COR-L47 (cell line): ENCODE data around the gene ZRANB1.
"Not testable (repeated sequence)": the region's sequence is repeated elsewhere in the genome, so short reads cannot be mapped to it uniquely, and the experiment has no call there.

Experiments
- DNase-seq: peaks from one replicate; lab custom pipeline; 2025; lab: John Stamatoyannopoulos, UW

ZRANB1 gene

DNA sequence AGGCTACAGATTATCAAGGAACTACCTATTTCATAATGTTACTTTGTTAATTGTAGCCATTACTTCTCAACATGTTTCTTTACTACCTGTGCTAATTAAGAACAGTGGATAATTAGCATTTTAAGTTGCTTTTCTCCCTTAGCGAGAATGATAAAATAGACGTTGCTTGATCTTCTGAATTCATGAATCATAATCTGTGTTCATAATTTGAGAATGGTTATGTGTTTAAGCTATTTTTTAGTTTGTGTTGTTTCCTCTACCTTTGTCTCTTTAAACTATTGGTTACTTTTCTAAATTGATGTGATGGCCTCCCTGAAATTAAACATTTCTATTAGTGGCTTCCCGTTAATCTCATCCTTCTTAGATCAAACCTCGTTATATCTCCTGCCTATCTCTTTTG, at the start of gene ZRANB1:
ZRANB1 (plus strand) TSS at position 301 of the 400 bp plus-strand sequence. CDS start 371 bp downstream, outside the sequence.
- DNase-seq, result no peak

DNA sequence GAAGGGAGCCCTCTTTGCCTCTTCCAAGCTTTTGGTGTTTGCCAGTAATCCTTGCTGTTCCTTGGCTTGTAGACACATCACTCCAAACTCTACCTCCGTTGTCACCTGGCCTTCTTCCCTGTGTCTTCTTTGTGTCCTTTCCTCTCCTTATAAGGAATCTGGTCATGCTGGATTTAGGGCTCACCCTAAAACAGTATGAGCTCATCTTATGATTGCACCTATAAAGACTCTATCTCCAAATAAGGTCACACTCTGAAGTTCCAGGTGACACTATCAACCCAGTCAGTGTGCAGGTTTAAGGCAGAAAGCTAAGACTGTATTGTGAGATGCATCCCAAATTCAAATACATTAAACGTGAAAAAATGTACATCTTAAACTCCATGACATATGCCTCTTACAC, 49.0 kb upstream of the ZRANB1 start:
- no peak for DNase-seq

DNA sequence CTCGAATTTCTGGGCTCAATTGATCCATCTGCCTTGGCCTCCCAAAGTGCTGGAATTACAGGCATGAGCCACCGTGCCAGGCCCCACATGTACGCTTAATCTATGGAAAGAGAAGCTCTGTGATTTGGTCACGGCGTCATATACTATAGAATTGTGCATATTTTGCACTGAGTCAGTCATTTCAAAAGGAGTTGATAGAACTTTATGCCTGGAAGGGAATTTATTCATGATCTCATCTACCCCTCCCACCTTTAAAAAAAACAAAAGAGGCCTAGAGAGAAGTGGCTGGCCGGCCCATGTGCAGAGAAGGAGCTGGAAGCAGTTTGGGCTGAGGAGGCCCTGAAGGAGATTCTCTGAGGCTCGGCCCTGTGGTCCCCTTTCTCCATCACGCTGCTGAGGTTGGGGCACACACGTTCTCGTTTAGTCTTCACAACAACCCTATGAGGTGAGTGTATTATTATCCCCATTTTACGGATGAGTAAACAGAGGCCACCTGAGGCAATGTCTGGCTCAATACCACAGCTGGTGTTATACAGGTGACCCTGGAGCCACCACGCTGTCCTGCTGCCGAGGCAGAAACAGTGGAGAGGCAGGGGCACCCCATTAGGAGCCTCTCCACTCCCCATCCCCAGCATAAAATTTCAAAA, 47.2 kb upstream of the ZRANB1 start:
- no peak for DNase-seq

DNA sequence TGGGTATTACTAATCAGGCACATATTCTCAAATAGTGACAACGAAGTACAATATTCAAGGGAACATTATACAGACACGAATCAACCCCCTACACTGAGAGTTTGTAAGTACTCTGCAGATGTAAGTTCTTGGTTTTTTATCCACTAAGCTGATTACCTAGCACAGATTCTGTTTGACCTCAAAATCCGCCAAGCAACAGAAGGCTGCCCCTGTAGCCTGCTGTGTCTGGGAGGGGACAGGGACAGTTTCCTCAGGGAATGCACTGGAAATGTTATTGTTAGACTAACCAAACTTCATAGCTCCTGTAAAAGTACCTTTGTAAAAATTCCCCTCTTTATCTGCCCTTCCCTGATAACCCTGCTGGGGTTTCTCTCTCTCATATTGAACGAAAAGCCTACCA, 45.2 kb upstream of the ZRANB1 start:
- DNase-seq, result no peak

DNA sequence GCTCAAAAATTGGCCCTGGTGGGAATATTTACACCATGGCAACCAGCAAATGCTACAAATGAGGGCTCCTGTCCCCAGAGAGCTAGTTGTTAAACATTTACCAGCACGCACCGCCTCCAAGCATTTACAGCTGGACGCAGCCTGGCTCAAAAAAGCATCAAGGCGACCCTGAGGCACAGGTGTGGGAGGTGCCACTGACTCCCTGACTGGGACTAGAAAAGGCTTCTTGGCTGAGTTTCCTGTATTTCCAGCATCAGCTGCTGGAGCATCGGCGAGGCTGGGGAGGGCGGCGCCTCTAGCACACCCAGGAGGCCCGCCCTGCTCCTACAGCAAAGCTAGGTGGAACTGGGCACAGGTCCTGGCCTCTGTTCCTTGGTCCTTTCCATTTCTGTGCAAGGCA, 43.5 kb upstream of the ZRANB1 start:
- DNase-seq, result no peak

DNA sequence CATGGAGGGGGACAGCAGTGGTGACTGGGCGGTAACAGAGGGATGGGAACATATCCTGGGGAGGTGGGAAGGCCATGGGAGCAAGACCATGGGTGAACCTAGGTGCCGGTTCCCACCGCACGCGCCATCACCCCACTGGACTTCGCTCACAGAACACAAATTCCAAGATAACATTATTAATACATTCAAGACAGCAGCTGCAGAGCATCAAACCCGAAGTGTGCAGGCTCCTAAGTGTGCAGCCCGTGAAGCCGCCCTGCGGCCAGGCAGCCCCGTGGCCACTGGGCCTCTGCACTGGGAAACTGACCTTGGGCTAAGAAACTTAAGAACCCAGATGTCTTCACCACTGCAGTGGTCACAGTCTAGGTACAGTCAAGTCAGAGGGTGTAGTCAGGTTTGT, 42.8 kb upstream of the ZRANB1 start:
- DNase-seq, result no peak

DNA sequence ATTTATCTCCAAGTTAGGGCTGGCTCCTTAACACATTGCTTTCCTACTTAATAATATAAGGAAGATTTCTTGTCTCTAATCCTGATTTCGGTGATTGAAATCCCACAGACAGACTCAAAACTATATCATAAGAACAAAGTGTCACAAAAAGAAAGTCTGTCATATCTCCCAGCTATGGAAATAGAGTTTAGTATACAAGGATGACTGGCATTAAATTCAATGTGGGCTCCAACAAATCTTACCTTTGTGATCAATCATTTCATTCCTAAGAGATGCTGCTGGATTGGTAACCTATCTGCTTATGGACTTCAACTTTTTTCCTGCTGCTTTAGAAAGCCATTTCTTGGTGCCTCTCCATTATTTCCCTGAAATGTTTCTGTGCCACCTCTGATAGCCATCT, 39.5 kb upstream of the ZRANB1 start:
- no peak for DNase-seq

DNA sequence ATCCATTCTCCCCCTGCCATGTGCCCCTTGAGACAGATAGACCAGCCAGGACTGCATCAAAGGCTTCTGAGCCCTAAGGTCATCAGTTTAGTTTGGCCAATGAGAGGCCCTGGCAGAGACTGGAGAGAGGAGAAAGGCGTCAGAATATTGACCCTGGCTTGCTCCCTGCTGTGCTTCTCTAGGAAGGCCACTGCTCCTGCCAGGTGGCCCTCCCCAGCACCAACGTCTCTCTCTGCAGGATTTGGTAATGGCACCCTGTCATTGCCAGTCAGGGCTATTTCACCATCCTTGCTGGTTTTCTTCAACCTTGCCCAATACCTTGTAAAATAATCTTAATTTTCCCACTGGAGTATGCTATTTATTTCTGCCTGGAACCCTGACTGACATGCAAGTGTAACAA, 38.8 kb upstream of the ZRANB1 start:
- no peak for DNase-seq

DNA sequence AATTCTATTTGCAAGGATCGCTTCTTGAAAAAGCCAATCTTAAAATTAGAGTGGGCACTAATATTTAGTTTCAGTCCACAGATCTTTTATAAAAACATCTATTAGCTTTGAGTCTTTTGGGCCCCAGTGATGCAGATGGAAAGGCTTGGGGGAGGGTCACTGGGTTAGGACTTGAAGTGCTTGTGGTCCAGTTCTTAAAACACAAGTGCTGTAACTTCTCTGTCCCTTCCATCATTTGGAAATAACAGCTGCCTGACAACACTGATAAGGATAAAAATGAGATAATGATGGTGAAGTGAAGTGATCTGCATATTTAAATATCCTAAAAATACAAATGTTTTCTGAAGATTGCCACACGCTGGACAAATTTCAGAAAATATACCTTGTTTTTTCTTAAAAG, 37.1 kb upstream of the ZRANB1 start:
- DNase-seq, result no peak

DNA sequence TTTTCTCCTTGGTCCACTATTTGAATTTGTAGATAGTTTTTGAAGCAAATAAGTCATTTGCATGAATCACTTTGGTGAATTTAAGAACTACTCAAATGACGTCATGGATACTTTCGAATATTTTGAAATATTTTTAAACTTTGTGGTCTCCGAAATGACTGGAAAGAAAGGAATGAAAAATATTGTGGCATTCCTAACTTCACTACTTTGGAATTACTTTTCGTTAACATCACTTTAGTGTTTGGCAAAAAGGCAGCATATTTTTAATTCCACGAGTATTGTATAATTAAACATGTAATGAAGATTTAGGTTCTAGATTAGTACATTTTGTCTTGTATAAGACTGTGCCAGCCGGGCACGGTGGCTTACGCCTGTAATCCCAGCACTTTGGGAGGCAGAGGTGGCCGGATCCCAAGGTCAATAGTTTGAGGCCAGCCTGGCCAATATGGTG, 35.3 kb upstream of the ZRANB1 start:
- no peak for DNase-seq

DNA sequence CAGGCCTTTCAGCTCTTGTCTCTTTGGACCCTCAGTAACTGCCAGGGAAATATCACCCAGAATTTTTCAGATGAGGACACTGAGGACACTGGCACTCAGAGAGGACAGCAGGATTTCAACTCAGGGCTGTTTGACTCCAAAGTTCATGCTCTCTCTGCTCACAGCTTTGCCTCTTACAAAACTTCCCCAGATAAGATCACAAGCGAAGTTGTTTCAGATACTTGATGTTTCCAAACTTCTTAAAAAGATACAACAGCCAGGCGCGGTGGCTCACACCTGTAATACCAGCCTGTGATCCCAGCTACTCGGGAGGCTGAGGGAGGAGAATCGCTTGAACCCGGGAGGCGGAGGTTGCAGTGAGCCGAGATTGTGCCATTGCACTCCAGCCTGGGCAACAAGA, 32.4 kb upstream of the ZRANB1 start:
- DNase-seq, result no peak

DNA sequence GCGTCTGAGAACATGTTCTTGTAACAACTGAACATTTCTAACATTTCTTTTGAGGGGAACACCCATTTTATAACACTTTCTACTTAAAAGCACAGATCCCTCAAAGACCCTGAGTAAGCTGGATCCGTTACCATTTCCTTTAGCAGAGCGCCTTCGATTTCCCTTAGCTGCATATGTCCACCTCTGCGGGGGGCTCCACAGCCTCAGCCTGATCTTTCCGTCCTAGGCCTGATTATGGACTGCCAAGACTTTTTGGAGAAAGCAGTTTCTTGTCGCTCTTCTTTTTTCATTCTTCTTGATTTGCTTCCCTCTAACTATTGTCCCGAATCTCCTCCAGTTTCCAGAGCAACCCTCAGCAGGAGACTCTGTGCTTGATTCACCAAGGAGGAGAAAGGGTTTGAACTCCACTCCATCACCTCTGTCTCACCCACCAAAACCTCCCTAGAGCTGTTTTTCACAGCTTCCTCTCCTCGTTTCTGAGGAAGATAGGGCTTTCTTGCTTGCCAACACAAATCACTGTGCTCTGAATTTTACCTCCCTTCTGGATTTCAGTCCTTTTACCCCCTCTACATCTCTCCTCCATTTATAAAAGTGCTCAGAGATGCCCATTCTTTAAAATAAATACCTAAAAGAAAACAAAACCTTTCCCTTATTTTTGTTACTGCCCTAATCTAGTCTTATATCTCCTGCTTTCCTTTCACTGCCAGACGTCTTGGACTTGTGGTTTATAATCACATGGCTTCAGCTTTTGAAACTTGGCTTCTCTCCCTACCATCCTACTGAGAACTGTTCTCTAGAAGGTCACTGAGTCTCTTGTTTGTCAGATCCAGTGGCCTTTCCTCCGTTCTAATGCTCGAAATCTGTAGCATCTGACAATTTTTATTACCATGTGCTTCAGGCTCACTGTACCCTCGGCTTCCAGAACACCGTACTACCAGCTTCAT, 30.5 kb upstream of the ZRANB1 start:
- DNase-seq, result no peak

DNA sequence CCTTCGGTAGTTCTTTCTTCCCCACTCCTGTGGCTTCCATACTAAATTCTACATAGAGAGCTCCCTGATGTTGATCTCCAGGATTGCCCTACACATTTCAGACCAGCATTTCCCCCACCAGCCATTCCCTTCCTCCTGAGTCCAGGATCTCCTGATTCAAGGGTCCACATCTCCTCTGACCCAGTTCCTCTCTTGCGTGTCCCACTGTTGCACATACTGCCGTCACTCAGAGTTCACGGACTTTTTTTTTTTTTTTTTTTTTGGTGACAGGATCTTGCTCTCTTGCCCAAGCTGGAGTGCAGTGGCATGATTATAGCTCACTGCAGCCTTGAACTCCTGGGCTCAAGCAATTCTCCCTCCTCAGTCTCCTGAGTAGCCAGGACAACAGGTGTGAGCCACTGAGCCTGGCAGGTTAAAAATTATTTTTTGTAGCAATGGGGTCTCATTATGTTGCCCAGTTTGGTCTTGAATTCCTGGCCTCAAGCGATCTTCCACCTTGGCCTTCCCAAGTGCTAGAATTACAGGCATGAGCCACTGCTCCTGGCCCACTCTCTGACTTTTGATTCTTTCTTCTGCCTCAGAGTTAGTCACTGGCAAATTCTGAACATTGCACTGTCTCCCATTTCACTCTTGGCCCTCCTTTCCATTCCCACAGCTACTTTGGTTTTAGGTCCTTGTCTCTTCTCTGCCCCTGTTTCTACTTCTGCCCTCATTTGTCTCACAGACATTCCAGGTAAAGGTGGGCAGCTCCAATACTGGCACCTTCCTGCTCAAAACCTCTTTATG, 29.6 kb upstream of the ZRANB1 start:
- no peak for DNase-seq

DNA sequence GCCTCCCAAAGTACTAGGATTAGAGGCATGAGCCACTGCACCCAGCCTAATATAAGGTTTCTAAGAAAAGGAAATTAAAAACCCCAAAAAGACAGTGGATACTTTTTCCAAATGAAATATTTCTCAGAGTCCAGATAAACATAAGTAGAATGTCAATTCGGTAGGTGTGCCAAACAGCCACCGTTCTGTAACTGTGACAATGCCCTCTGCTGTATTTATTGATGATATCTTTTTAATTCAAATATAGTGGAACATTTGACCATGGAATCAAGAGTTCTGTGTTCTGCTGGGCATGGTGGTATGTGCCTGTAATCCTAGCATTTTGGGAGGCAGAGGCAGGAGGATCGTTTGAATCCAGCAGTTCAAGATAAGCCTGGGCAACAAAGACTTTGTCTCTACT, 28.8 kb upstream of the ZRANB1 start:
- no peak for DNase-seq

DNA sequence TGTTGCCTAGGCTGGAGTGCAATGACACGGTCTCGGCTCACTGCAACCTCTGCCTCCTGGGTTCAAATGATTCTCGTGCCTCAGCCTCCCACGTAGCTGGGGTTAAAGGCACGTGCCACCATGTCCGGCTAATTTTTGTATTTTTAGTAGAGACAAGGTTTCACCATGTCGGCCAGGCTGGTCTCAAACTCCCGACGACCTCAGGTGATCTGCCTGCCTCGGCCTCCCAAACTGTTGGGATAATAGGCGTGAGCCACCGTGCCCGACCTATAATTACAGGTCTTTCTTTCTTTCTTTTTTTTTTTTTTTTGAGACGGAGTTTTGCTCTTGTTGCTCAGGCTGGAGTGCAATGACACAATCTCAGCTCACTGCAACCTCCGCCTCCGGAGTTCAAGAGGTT, 27.5 kb upstream of the ZRANB1 start:
- DNase-seq, result not testable (repeated sequence)

DNA sequence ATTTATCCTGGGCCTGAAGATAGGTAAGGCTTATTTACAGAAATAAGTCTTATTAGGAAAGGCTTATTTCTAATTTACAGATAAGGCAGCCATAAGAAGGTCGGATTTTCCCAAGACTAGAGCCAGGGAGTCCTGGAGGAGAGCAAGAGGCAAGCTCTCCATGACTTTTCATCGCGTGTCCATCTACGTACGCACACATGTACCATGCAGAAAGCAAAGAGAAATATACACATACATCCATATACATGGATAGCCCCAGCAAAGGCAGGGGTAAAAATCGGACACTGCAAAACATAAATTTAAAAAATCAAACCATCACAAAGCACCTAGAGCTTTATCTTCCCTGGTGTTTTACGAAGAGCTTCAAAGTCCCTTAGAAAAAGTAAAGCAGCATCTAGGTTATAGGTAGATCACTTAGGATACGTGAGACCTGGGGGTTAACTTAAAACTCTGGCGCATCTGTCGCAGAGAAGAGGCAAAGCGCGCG, 25.8 kb upstream of the ZRANB1 start:
- no peak for DNase-seq

DNA sequence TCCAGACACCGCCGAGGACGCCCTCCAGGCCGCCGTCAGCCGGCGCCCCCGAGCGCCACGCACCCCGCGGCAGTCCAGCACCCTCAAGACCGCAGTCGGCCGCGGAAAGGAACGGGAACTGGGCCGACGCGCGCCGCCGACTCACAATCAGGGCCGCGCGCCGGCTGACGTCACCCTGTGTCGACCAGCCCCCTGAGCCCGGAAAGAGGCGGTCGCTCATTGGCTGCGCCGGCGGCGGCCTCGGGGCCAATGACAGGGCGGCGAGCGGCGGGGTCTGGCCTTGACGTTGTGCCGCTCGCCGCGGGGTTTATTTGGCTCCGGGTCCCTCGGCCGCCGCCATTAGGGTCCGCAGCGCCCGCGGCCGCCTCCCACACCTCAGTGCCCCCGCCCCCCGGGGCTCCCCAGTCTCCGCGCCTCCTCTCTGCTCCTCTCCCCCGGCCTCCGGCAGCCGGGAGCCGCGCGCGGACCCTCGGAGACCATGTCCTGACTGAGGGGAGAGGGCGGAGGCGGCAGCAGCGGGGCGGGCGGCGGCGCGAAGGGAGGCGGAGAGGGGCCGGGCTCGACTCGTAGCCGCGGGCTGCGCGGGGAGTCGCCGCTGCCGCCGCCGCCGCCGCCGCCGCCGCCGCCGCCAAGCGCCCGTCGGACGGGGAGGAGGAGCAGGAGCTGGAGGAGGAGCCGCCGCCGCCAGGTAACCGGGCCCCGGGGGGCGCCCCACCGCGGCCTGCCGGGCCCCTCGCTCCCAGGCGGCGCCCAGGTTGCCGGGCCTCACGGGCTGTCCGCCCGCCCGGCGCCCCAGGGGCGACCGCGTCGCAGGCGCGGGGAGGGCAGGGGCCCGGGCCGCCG, 25.1 kb upstream of the ZRANB1 start:
- DNase-seq, result peak; percentile 86

DNA sequence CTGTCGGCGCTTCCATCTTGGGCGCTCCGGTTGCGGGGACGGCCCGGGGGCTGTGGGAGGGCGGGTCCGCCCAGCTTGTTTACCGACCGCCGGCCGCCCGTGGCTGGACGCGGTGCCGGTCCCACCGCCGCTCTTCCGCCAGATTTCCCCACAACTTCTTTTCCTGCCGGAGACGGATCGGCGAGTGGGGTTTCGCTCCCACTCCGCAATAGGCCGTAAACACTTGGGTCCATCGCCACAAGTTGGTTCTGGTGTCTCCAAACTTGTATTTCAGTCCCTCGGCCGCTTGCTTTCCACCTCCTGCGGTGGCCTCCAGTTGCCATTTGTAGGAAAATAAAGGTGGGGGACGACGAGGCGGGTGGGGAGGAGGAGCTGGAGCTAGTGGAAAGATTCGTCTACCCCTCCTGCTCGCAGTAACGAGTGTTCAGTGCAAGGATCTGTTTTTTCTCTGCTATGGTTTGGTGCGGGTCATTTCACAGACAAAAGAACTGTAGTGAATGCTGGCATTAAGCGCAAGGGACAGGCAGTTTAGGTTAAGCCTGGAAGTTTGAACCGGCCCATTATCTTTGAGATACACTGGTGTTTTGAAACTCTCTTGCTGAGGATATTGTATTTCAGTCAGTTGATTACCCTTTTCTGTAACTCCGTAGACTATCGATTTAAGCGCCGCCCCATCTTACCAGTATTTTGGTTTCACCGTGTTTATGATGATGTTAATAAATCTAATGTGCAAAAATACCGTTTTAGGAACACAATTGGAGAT, 24.3 kb upstream of the ZRANB1 start:
- peak; percentile 21 for DNase-seq

DNA sequence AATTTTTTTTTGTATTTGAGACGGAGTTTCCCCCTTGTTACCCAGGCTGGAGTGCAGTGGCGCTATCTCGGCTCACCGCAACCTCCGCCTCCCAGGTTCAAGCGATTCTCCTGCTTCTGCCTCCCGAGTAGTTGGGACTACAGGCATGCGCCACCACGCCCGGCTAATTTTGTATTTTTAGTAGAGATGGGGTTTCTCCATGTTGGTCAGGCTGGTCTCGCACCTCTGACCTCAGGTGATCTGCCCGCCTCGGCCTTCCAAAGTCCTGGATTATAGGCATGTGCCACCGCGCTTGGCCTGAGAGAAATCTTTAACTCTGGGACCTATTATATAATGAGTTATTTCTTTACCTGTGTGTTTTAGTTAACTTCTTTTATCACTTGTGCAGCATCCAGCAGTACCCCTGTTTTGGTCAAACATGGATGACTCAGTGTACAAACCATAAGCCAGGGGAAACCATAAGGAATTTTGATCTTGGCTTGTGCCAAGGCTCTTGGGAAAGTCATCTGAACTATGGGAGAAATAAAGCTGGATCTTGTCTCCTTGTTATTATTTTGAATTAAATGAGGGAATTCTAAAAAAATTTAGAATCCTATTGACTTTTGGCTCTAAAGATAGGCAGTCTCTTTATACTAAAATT, 23.6 kb upstream of the ZRANB1 start:
- DNase-seq, result no peak

DNA sequence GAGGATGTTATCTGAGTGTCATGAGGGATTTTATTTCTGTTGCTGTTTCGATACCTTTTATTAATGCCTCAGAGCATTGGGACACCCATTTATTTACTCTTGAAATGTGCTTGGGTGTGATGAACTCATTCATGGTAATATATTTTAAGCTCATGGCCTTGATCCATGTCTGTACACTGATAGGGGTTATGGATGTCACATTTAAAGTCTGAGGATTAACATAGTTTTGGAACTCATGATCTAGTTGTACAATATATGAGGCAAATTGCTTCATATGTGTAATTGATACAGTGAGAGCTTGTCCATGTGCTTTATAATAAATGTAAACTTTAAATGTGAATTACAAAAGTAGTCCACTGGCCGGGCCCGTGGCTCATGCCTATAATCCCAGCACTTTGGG, 23.0 kb upstream of the ZRANB1 start:
- no peak for DNase-seq
